ENCODE measurements around the gene NMD3. TPM values are rescaled to one million over a fixed set of nuclear protein-coding genes. Genes with fewer than 3 reads are reported as not detected.

Gene NMD3
- total and polyA plus RNA-seq, 9 of the 15 experiments (the other 6 are each of a cell fraction or from before 2014, with no cell fraction given), result 63.5 to 178 (median 111) TPM

GRCh38 chr3:161251716-161252115, 30.6 kb downstream of the NMD3 start (continued):
- TF ChIP-seq NKRF (IDR thresholded peaks at IDR 0.05; ENCODE audit: borderline replicate concordance), result no peak
- TF ChIP-seq ZNF239 (CRISPR knock-in tag; IDR thresholded peaks at IDR 0.05), result no peak

- Histone ChIP-seq H3K27ac (ENCODE audit: extremely low read depth, low read depth, low read length) (no peak overlapping the region), H4K20me1 (replicated peaks; ENCODE audit: control insufficient read depth, insufficient read depth, low read length) (no peaks in the 10 kb centered on the region), H3K9me3 (replicated peaks; ENCODE audit: control insufficient read depth, insufficient read depth, low read depth, low read length) (no peaks in the 10 kb centered on the region), H3K9me1 (ENCODE audit: control insufficient read depth, insufficient read depth, low read length) (no peaks in the 10 kb centered on the region), H3K9ac (ENCODE audit: insufficient read depth in 1 of 2, low read depth in 2 of 2, low read length in 2 of 2) (no peak overlapping the region), H3K79me2 (ENCODE audit: control insufficient read depth, insufficient read depth, low read length) (no peaks in the 10 kb centered on the region), H3K36me3 (ENCODE audit: control insufficient read depth, insufficient read depth, low read length) (peaks cover 76% of the 10 kb centered on the region), H3K27me3 (ENCODE audit: control insufficient read depth in 2 of 2, insufficient read depth in 2 of 2, low read length in 2 of 2) (no peaks in the 10 kb centered on the region), H3K4me2 (ENCODE audit: insufficient read depth, low read length) (no peak overlapping the region), H3K4me3 (no peak overlapping the region), H3K4me1 (replicated peaks in 1 of 2; ENCODE audit: control insufficient read depth in 2 of 2, insufficient read depth in 2 of 2, low read length in 2 of 2) (no peaks in the 10 kb centered on the region), H2AFZ (ENCODE audit: low read depth, low read length) (no peak overlapping the region)
- intact Hi-C loops (cut with micrococcal nuclease), result no loop called here
- 96% methylated on average over 5 of the region's 5 CpGs for WGBS (ENCODE audit: insufficient coverage, low coverage, missing lambda C conversion rate)
- ATAC-seq (no peak), FAIRE-seq (no peak), DNase-seq (ENCODE audit: extremely low read depth in 1 of 4, low spot score in 3 of 4) (no peak)
- TF ChIP-seq RCOR1 (IDR thresholded peaks at IDR 0.05; ENCODE audit: borderline replicate concordance in 1 of 2, low read depth in 2 of 2, low read length in 2 of 2), result no peak
- peak; percentile 66 for TF ChIP-seq CEBPB (tag; IDR thresholded peaks at IDR 0.05)
- TF ChIP-seq CREB3L1 (IDR thresholded peaks at IDR 0.05; ENCODE audit: borderline replicate concordance, low read depth), result no peak
- TF ChIP-seq ARID4B (CRISPR knock-in tag; IDR thresholded peaks at IDR 0.05), result no peak
- no peak for TF ChIP-seq SIN3A (IDR thresholded peaks at IDR 0.05; ENCODE audit: borderline replicate concordance in 2 of 2, control insufficient read depth in 1 of 2, low read depth in 2 of 2, low read length in 2 of 2)
- no peak for TF ChIP-seq CEBPG (CRISPR knock-in tag; IDR thresholded peaks at IDR 0.05)
- TF ChIP-seq CEBPG (tag; conservative IDR thresholded peaks at IDR 0.05 in 1 of 2, IDR thresholded peaks at IDR 0.05 in 1 of 2), result peak in 1 of 2 experiments; percentile 72; a peak in 2 of 4 replicates
- ChIA-PET CTCF (ENCODE audit: low intra/inter-chr PET ratio) (no interaction called here), POLR2A (interaction anchor here (0.5 to 1.7 kb wide), 3 partner anchors 10 to 308 kb away, joined by 3 to 4 read pairs (median 4); no protein-coding TSS in a partner anchor)
- in situ Hi-C loops (cut with MboI), result no loop called here
- BruUV-seq (replicated peaks), result no TSS peak
These were observed 31.0 kb downstream of the NMD3 start for GRCh38 chr3:161252143-161252542.
